Activated CD8-positive, alpha-beta memory T cell treated with anti-CD3 and anti-CD28 coated beads, Interleukin-2, amount 50 U/mL, for 4 hours (primary cell): ENCODE measurements around the gene AGPAT1.

Experiments
- DNase-seq: peaks from one replicate; pipeline ENCODE4 v3.0.0-alpha.2; 2020

The AGPAT1 gene

GRCh38 chr6:32167761-32168262 lies 8.1 kb downstream of the AGPAT1 start:
- no peak for DNase-seq

- DNase-seq: no peak
Measured at GRCh38 chr6:32167154-32167760, 8.6 kb downstream of the AGPAT1 start.

GRCh38 chr6:32166411-32167061 lies 9.3 kb downstream of the AGPAT1 start:
- no peak for DNase-seq

- DNase-seq: no peak
Measured at GRCh38 chr6:32164295-32164694, 11.6 kb downstream of the AGPAT1 start, which contains the start of gene EGFL8. Gene EGFL8, plus strand, starts transcription at chr6:32164595. Its CDS starts 1,571 bp downstream, at chr6:32166166.

GRCh38 chr6:32163559-32164258 lies 12.2 kb downstream of the AGPAT1 start:
- no peak for DNase-seq

GRCh38 chr6:32158052-32158451 lies 17.8 kb downstream of the AGPAT1 start:
- DNase-seq: no peak

GRCh38 chr6:32156891-32157290 lies 19.0 kb downstream of the AGPAT1 start:
- no peak for DNase-seq

GRCh38 chr6:32154514-32155161 lies 21.2 kb downstream of the AGPAT1 start:
- peak; percentile 59 for DNase-seq

- peak; percentile 73 for DNase-seq
Measured at GRCh38 chr6:32153564-32154513, 22.0 kb downstream of the AGPAT1 start, which contains the start of gene PPT2. Gene PPT2, plus strand, starts transcription at chr6:32154141. Its CDS starts 454 bp downstream, at chr6:32154595.

- DNase-seq: peak; percentile 20
Measured at GRCh38 chr6:32152769-32153563, 22.9 kb downstream of the AGPAT1 start.

GRCh38 chr6:32151863-32152768 lies 23.8 kb downstream of the AGPAT1 start, which contains the start of gene PRRT1:
Gene PRRT1, minus strand, starts transcription at chr6:32151939. Its CDS starts 112 bp downstream, at chr6:32151827.
- no peak for DNase-seq

GRCh38 chr6:32151181-32151862 lies 24.6 kb downstream of the AGPAT1 start:
- no peak for DNase-seq

GRCh38 chr6:32149932-32150870 lies 25.7 kb downstream of the AGPAT1 start:
- DNase-seq: no peak

- DNase-seq: no peak
Measured at GRCh38 chr6:32149092-32149755, 26.7 kb downstream of the AGPAT1 start.

- peak; percentile 64 for DNase-seq
Measured at GRCh38 chr6:32148289-32149091, 27.4 kb downstream of the AGPAT1 start.

GRCh38 chr6:32147401-32148132 lies 28.3 kb downstream of the AGPAT1 start:
- no peak for DNase-seq
